Gastroesophageal sphincter (tissue), 3 donors: ENCODE data around the gene PRPF6.

Source experiments
- CTCF ChIP-seq, 4 experiments: fragments of 200-600 bp in 2 of 4; fragments of 450-650 bp in 2 of 4; sonication (generic) in 1 of 4; IDR thresholded peaks; one replicate each; pipeline ENCODE4 v1.5.1; 2017 to 2019; ENCODE audit warnings: antibody characterized with exemption in 4 of 4, mild to moderate bottlenecking in 2 of 4, moderate library complexity in 2 of 4
- POLR2AphosphoS5 ChIP-seq: sonication (generic); formaldehyde crosslinking; IDR thresholded peaks from one replicate; pipeline ENCODE4 v1.6.1; 2017; ENCODE audit warnings: antibody characterized with exemption

DNA sequence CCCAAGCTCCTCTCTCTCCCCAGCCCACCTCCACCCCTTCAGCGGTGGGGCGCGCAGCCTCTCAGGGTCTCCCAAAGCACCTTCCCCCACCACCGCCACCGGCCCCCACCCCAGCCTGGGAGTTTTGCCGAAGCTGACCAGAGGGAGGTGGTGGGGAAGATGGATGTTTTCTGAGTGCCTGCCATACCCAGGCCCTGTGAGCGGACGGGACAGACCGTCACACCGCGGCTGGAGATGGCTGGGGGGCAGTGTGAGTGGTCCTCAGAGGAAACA lies 60.8 kb downstream of the PRPF6 start:
- TF ChIP-seq CTCF (IDR thresholded peaks at IDR 0.05) (no peak), POLR2AphosphoS5 (no peak)
